NCI-H2227 (cell line): ENCODE results near the gene CHML.
"Not testable (repeated sequence)": the region's sequence is repeated elsewhere in the genome, so short reads cannot be mapped to it uniquely, and the experiment has no call there.

Source experiments
- DNase-seq: peaks from one replicate; lab custom pipeline; 2025; ENCODE audit not compliant: unreplicated experiment; lab: John Stamatoyannopoulos, UW

Gene CHML

GRCh38 chr1:241640149-241640866 is at the start of gene CHML, which contains the start of gene OPN3:
Gene CHML, minus strand, starts transcription at chr1:241640369. Its CDS starts 4,603 bp downstream, at chr1:241635766.
Gene OPN3, minus strand, starts transcription at chr1:241640369. Its CDS starts 115 bp downstream, at chr1:241640254.
- DNase-seq, result peak; percentile 97

- DNase-seq, result no peak
These were observed 48.8 kb upstream of the CHML start for GRCh38 chr1:241688940-241689368.

GRCh38 chr1:241684108-241684507 is 43.9 kb upstream of the CHML start:
- no peak for DNase-seq

GRCh38 chr1:241682921-241683320 is 42.8 kb upstream of the CHML start:
- no peak for DNase-seq

GRCh38 chr1:241681861-241682448 is 41.8 kb upstream of the CHML start:
- not testable (repeated sequence) for DNase-seq

- no peak for DNase-seq
These were observed 39.8 kb upstream of the CHML start for GRCh38 chr1:241679961-241680360.

GRCh38 chr1:241679404-241679803 is 39.2 kb upstream of the CHML start:
- no peak for DNase-seq

- DNase-seq, result no peak
These were observed 38.4 kb upstream of the CHML start for GRCh38 chr1:241678536-241678935.

GRCh38 chr1:241677201-241677600 is 37.0 kb upstream of the CHML start:
- no peak for DNase-seq

GRCh38 chr1:241675983-241676382 is 35.8 kb upstream of the CHML start:
- DNase-seq, result peak; percentile 3

- no peak for DNase-seq
These were observed 34.7 kb upstream of the CHML start for GRCh38 chr1:241674805-241675384.

GRCh38 chr1:241672301-241672700 is 32.1 kb upstream of the CHML start:
- DNase-seq, result no peak

- no peak for DNase-seq
These were observed 26.2 kb upstream of the CHML start for GRCh38 chr1:241666419-241666818.

- DNase-seq, result no peak
These were observed 20.3 kb upstream of the CHML start for GRCh38 chr1:241660424-241660972.

- DNase-seq, result not testable (repeated sequence)
These were observed 18.8 kb upstream of the CHML start for GRCh38 chr1:241659016-241659415.

- no peak for DNase-seq
These were observed 18.1 kb upstream of the CHML start for GRCh38 chr1:241658081-241658793.

GRCh38 chr1:241654641-241655040 is 14.5 kb upstream of the CHML start:
- no peak for DNase-seq

- no peak for DNase-seq
These were observed 13.8 kb upstream of the CHML start for GRCh38 chr1:241654019-241654418.

- DNase-seq, result no peak
These were observed 11.8 kb upstream of the CHML start, which contains the start of gene WDR64 for GRCh38 chr1:241652012-241652411. Gene WDR64, plus strand, starts transcription at chr1:241652281. Its CDS starts 204 bp downstream, at chr1:241652485.

GRCh38 chr1:241648159-241648558 is 8.0 kb upstream of the CHML start:
- DNase-seq, result no peak

- DNase-seq, result no peak
These were observed 7.5 kb upstream of the CHML start for GRCh38 chr1:241647658-241648057.
